H1 (cell line): ENCODE results near the gene SMARCD2. TPM values are rescaled to one million over a fixed set of nuclear protein-coding genes. Genes with fewer than 3 reads are reported as not detected.

ENCODE experiments used
- CTCF ChIA-PET: fragments of 300-600 bp; sonication (Branson Sonifier 250); formaldehyde crosslinking; loops from one replicate; lab custom pipeline; 2021; ENCODE audit not compliant: partially characterized antibody; lab: Charles Lee
- POLR2A ChIA-PET: fragments of 300-600 bp; sonication (Branson Sonifier 250); formaldehyde crosslinking; loops from one replicate; lab custom pipeline; 2021; ENCODE audit warnings: inconsistent platforms; ENCODE audit not compliant: partially characterized antibody; lab: Charles Lee
- DNase-seq, 2 experiments: peaks; one replicate each; pipeline versions ENCODE4 v3.0.0 to v3.0.0-alpha.2; 2010 to 2022; ENCODE audit warnings: low spot score in 2 of 2, low read depth in 1 of 2, mixed read lengths in 1 of 2
- FAIRE-seq: peaks from 2 replicates; lab custom pipeline; 2011; peaks lifted over from hg19 to GRCh38; lab: Jason Lieb, UNC
- H2AFZ ChIP-seq: 2 replicates; pipeline ENCODE4 v1.8.1; 2012; ENCODE audit warnings: low read length, inconsistent platforms
- H2AK5ac ChIP-seq: 2 replicates; pipeline ENCODE4 v1.6.1; 2013; ENCODE audit warnings: low read depth, low read length
- H2BK120ac ChIP-seq: replicated peaks from 2 replicates; pipeline ENCODE3; 2013; ENCODE audit warnings: low read depth, low read length, inconsistent platforms
- H2BK12ac ChIP-seq: 2 replicates; pipeline ENCODE4 v1.6.1; 2013; ENCODE audit warnings: low read depth, low read length
- H2BK15ac ChIP-seq: 2 replicates; pipeline ENCODE4 v1.6.1; 2013; ENCODE audit warnings: low read length
- H2BK20ac ChIP-seq: 2 replicates; pipeline ENCODE4 v1.6.1; 2013; ENCODE audit warnings: low read length
- H2BK5ac ChIP-seq: 2 replicates; pipeline ENCODE4 v1.6.1; 2013; ENCODE audit warnings: low read depth, low read length
- H3K14ac ChIP-seq: 2 replicates; pipeline ENCODE4 v1.6.1; 2013; ENCODE audit warnings: inconsistent platforms; ENCODE audit not compliant: insufficient read length
- H3K18ac ChIP-seq: 2 replicates; pipeline ENCODE4 v1.6.1; 2013; ENCODE audit warnings: low read length; ENCODE audit errors: extremely low read depth
- H3K23ac ChIP-seq: 2 replicates; pipeline ENCODE4 v1.6.1; 2013; ENCODE audit warnings: inconsistent platforms; ENCODE audit not compliant: insufficient read length
- H3K23me2 ChIP-seq: 2 replicates; pipeline ENCODE4 v1.6.1; 2013; ENCODE audit warnings: low read depth, low read length
- H3K27ac ChIP-seq: 2 replicates; pipeline ENCODE4 v1.6.1; 2011; ENCODE audit warnings: low read depth, low read length, inconsistent platforms
- H3K27me3 ChIP-seq, 4 experiments: replicated peaks in 1 of 4; 1 replicate in 1 of 4; 2 replicates in 3 of 4; pipeline versions ENCODE4 v1.6.1 to v1.8.1; 2011 to 2013; ENCODE audit warnings: low read length in 3 of 4, mild to moderate bottlenecking in 3 of 4, inconsistent platforms in 2 of 4, mixed read lengths in 2 of 4, moderate library complexity in 1 of 4; ENCODE audit not compliant: control insufficient read depth in 3 of 4, insufficient read depth in 3 of 4; ENCODE audit errors: extremely low read depth in 1 of 4
- H3K36me3 ChIP-seq, 4 experiments: 2 replicates each; pipeline versions ENCODE4 v1.6.1 to v1.8.1; 2011 to 2013; ENCODE audit warnings: mild to moderate bottlenecking in 4 of 4, low read length in 3 of 4, moderate library complexity in 2 of 4, control low read depth in 1 of 4, inconsistent platforms in 1 of 4; ENCODE audit not compliant: insufficient read depth in 4 of 4, control insufficient read depth in 2 of 4
- H3K4ac ChIP-seq: replicated peaks from 2 replicates; pipeline ENCODE3; 2013; ENCODE audit warnings: low read length, low read depth, mixed read lengths, inconsistent platforms; ENCODE audit not compliant: insufficient read length
- H3K4me1 ChIP-seq, 4 experiments: replicated peaks in 1 of 4; 1 replicate in 1 of 4; 2 replicates in 3 of 4; pipeline versions ENCODE4 v1.6.1 to v1.8.1; 2011 to 2013; ENCODE audit warnings: low read length in 3 of 4, inconsistent platforms in 2 of 4, mixed read lengths in 1 of 4; ENCODE audit not compliant: insufficient read depth in 4 of 4, control insufficient read depth in 3 of 4
- H3K4me2 ChIP-seq, 2 experiments: 2 replicates each; pipeline versions ENCODE4 v1.6.1 to v1.8.1; 2011 to 2013; ENCODE audit warnings: low read depth in 2 of 2, low read length in 2 of 2, control low read depth in 1 of 2, inconsistent platforms in 1 of 2, mild to moderate bottlenecking in 1 of 2; ENCODE audit not compliant: insufficient read depth in 1 of 2
- H3K4me3 ChIP-seq, 4 experiments: fragments of 200-600, 300-600 bp in 1 of 4; sonication (generic), shearing (Covaris generic), sonication (Bioruptor Twin) in 1 of 4; 2 replicates each; pipeline versions ENCODE4 v1.5.1 to v1.8.1; 2011 to 2016; ENCODE audit warnings: low read length in 4 of 4, low read depth in 3 of 4, control low read depth in 2 of 4, inconsistent platforms in 2 of 4, mild to moderate bottlenecking in 2 of 4, mixed read lengths in 1 of 4, moderate library complexity in 1 of 4; ENCODE audit not compliant: insufficient read depth in 2 of 4; ENCODE audit errors: extremely low read depth in 1 of 4
- H3K56ac ChIP-seq: replicated peaks from 2 replicates; pipeline ENCODE3; 2013; ENCODE audit warnings: low read depth, mild to moderate bottlenecking, mixed read lengths, low read length, inconsistent platforms; ENCODE audit not compliant: insufficient read length
- H3K79me1 ChIP-seq: 2 replicates; pipeline ENCODE4 v1.6.1; 2013; ENCODE audit warnings: low read depth, low read length, control low read depth
- H3K79me2 ChIP-seq, 2 experiments: 2 replicates each; pipeline versions ENCODE4 v1.6.1 to v1.8.1; 2012 to 2013; ENCODE audit warnings: low read length in 2 of 2, mild to moderate bottlenecking in 2 of 2, inconsistent platforms in 1 of 2; ENCODE audit not compliant: insufficient read depth in 2 of 2, control insufficient read depth in 1 of 2
- H3K9ac ChIP-seq, 4 experiments: replicated peaks in 1 of 4; 1 replicate in 1 of 4; 2 replicates in 3 of 4; pipeline versions ENCODE4 v1.6.1 to v1.8.1; 2011 to 2013; ENCODE audit warnings: low read depth in 3 of 4, low read length in 3 of 4, control low read depth in 2 of 4, mild to moderate bottlenecking in 2 of 4, moderate library complexity in 2 of 4, inconsistent platforms in 1 of 4; ENCODE audit errors: extremely low read depth in 1 of 4
- H3K9me3 ChIP-seq, 2 experiments: 2 replicates each; pipeline versions ENCODE4 v1.6.1 to v1.8.1; 2012 to 2013; ENCODE audit warnings: mild to moderate bottlenecking in 2 of 2, moderate library complexity in 2 of 2, control low read depth in 1 of 2, inconsistent platforms in 1 of 2, low read depth in 1 of 2, low read length in 1 of 2, mixed read lengths in 1 of 2; ENCODE audit not compliant: insufficient read depth in 2 of 2
- H4K20me1 ChIP-seq, 2 experiments: replicated peaks in 1 of 2; 2 replicates each; pipeline versions ENCODE3 to v1.8.1; 2011 to 2013; ENCODE audit warnings: inconsistent platforms in 2 of 2, low read length in 2 of 2, mild to moderate bottlenecking in 1 of 2; ENCODE audit not compliant: insufficient read depth in 2 of 2, control insufficient read depth in 1 of 2
- H4K5ac ChIP-seq: 2 replicates; pipeline ENCODE4 v1.6.1; 2013; ENCODE audit warnings: low read length, low read depth, mixed read lengths, inconsistent platforms; ENCODE audit not compliant: insufficient read length
- H4K8ac ChIP-seq: 2 replicates; pipeline ENCODE4 v1.8.0; 2013; ENCODE audit warnings: mild to moderate bottlenecking, moderate library complexity, low read length, inconsistent platforms; ENCODE audit not compliant: insufficient read depth; ENCODE audit errors: extremely low read depth
- H4K91ac ChIP-seq: replicated peaks from 2 replicates; pipeline ENCODE3; 2013; ENCODE audit warnings: low read length, mixed read lengths, inconsistent platforms; ENCODE audit not compliant: insufficient read length
- CHD2 ChIP-seq: IDR thresholded peaks from 2 replicates; pipeline ENCODE4 v1.6.1; 2012; ENCODE audit warnings: low read length, improper control_type of control experiment
- KDM1A ChIP-seq: fragments of 200-600, 300-600 bp; sonication (generic); IDR thresholded peaks from 2 replicates; pipeline ENCODE4 v1.7.1; 2016; ENCODE audit warnings: mild to moderate bottlenecking, low read length, borderline replicate concordance
- SIRT6 ChIP-seq: IDR thresholded peaks from one replicate; pipeline ENCODE4 v1.7.1; 2012; ENCODE audit warnings: low read length, inconsistent platforms
- WGBS, 2 experiments: shearing (Covaris generic) in 1 of 2; methylation state at CpG; one replicate each; pipeline versions ENCODE4 v1.1.6 to v1.1.7; 2013 to 2015; ENCODE audit warnings: low lambda C conversion rate in 2 of 2, mixed read lengths in 2 of 2, inconsistent platforms in 1 of 2, low coverage in 1 of 2, missing lambda C conversion rate in 1 of 2; ENCODE audit not compliant: insufficient replicate concordance in 2 of 2, insufficient coverage in 1 of 2, insufficient read length in 1 of 2; ENCODE audit errors: extremely low coverage in 1 of 2, missing lambda C conversion rate in 1 of 2; 5-methylcytosine and 5-hydroxymethylcytosine counted together
- polyA plus RNA-seq, 7 experiments: library from polyadenylated mRNA; depleted of rRNA in 3 of 7; stranded (reverse) in 5 of 7; unstranded in 2 of 7; fragments of >200 nt in 5 of 7; fragments of 200-250 nt in 2 of 7; gene quantifications; 1 replicate in 5 of 7; 2 replicates in 1 of 7; 4 replicates in 1 of 7; pipeline versions ENCODE4 v1.2.1 to v1.2.3, GENCODE V29; 2011 to 2013; ENCODE audit warnings: missing spikeins in 2 of 7, mixed read lengths in 2 of 7
- total RNA-seq: library from RNA; stranded (reverse); fragmentation: NEBNext Ultra II Directional; extraction: Animal tissue kit (Norgen Biotek cat#: 25700); gene quantifications from 2 replicates; pipeline ENCODE4 v1.2.1, GENCODE V29; 2021

Gene SMARCD2
- total and polyA plus RNA-seq, 2 of the 8 experiments (the other 6 are each of a cell fraction or from before 2014, with no cell fraction given): 90.0 to 92.2 TPM

GRCh38 chr17:63845509-63845908 lies 3.0 kb upstream of the SMARCD2 start:
- Histone ChIP-seq H3K4me3 (no peak overlapping the region), H3K14ac (no peak overlapping the region), H2BK15ac (no peak overlapping the region), H3K9ac (no peak overlapping the region), H2BK20ac (no peak overlapping the region), H4K8ac (no peak overlapping the region), H4K91ac (no peak overlapping the region), H3K23me2 (peaks cover 10% of the 10 kb centered on the region), H3K18ac (no peak overlapping the region), H3K79me2 (peaks cover 10 to 15% of the 10 kb centered on the region in 2 experiments), H2BK120ac (no peak overlapping the region), H2AK5ac (no peak overlapping the region), H2BK12ac (no peak overlapping the region), H3K4ac (no peak overlapping the region), H3K23ac (no peak overlapping the region), H3K79me1 (peaks cover 6% of the 10 kb centered on the region; the same call in 1 of the 2 replicates), H3K4me2 (no peak overlapping the region), H4K5ac (no peak overlapping the region), H3K56ac (no peak overlapping the region), H3K27me3 (peaks cover 0 to 29% (median 25%) of the 10 kb centered on the region in 4 experiments; a peak in 6 of 7 replicates), H3K36me3 (no peaks in the 10 kb centered on the region), H4K20me1 (peaks cover 0 to 3% of the 10 kb centered on the region in 2 experiments), H2AFZ (no peak overlapping the region), H3K27ac (no peak overlapping the region), H2BK5ac (no peak overlapping the region), H3K9me3 (peaks cover 4 to 9% of the 10 kb centered on the region in 2 experiments; a peak in 3 of 4 replicates), H3K4me1 (peaks cover 0 to 11% (median 8%) of the 10 kb centered on the region in 4 experiments; a peak in 6 of 7 replicates)
- TF ChIP-seq KDM1A (no peak), CHD2 (no peak), SIRT6 (no peak)
- ChIA-PET CTCF (interaction anchor here (6.9 kb wide), 1 partner anchor 13 kb away, joined by 77 read pairs; no protein-coding TSS in a partner anchor), POLR2A (interaction anchor here (1.0 to 27.8 kb wide), 2 partner anchors 20 to 25 kb away, joined by 3 to 593 read pairs; partner anchors contain the start of genes FTSJ3 and PSMC5)
- DNase-seq (no peak), FAIRE-seq (no peak)
- 5% methylated on average over 1 of the region's 1 CpG; no CpG with 5 or more reads in 1 of the 2 experiments for WGBS, 2 experiments
